NCI-H2196 treated with DMSO at 0.1 percent for 48 hours (cell line): ENCODE data around the gene SINHCAF.
"Not testable (repeated sequence)": the region's sequence is repeated elsewhere in the genome, so short reads cannot be mapped to it uniquely, and the experiment has no call there.

Experiments
- DNase-seq: peaks from one replicate; lab custom pipeline; 2025; ENCODE audit not compliant: unreplicated experiment; lab: John Stamatoyannopoulos, UW

SINHCAF gene, protein sequence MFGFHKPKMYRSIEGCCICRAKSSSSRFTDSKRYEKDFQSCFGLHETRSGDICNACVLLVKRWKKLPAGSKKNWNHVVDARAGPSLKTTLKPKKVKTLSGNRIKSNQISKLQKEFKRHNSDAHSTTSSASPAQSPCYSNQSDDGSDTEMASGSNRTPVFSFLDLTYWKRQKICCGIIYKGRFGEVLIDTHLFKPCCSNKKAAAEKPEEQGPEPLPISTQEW

DNA sequence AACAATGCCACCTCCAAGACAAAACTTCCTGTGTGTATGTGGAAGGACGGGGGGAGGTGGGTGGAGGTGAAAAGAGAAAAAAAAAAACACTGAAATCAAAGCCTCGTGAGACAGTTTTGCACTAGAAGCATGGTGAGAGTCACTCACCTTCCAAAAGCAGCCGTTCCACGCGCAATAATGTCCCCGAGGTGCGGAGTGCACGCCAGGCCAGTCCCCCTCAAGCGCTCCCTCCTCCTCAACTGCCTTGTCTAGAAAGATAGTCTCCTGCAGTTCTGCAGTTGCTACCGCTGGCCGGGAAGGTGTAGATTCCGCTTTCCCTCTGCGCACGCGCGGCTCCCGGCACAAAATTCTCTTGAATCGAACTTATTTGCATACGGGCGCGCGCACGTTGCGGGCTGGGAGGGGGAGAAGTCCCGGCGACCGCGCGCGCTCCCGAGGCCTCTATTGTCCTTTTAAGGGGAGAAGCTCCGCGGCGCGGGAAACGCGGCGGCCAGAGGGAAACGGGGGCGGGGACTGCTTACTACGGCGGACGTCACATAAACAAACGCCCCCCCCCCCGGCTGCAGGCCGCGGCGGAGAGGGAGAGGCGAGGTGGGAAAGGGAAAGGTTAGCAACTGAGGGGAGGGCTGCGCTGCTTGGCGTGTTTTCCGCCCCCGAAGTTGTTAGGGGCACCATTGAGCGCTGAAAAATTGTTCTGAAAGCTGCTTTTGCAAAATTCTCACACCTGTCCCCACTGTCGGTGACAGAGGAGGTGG lies at the start of gene SINHCAF:
Gene SINHCAF, minus strand, starts transcription at position 274 of the 755 bp plus-strand sequence. CDS start 27,946 bp downstream, outside the sequence.
- peak; percentile 98 for DNase-seq

DNA sequence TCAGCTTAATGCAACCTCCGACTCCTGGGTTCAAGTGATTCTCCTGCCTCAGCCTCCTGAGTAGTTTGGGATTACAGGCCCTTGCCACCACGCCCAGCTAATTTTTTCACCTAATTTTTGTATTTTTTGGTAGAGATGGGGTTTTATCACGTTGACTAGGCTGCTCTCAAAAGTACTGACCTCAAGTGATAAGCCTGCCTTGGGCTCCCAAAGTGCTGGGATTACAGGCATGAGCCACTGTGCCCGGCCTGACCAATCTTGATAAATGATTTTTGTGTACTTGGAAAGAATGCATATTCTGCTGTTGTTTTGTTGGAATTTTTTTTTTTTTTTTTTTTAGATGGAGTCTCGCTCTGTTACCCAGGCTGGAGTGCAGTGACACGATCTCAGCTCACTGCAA lies 49.5 kb upstream of the SINHCAF start:
- DNase-seq = not testable (repeated sequence)

DNA sequence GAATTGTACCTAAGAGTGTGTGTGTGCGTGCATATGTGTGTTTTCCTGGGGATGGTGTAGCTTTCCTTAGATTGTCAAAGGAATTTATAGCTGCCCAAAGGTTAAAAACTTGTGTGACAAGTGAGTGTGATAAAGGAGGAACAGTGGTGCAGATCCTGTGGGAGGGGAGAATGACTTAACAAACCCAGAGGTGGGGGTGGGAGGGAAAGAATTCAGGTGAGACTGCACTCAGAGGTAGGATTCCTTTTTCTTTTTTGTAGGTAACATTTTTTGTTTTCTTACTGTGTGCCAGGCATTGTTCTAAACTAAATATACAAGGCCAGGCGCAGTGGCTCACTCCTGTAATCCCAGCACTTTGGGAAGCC lies 45.3 kb upstream of the SINHCAF start:
- no peak for DNase-seq

DNA sequence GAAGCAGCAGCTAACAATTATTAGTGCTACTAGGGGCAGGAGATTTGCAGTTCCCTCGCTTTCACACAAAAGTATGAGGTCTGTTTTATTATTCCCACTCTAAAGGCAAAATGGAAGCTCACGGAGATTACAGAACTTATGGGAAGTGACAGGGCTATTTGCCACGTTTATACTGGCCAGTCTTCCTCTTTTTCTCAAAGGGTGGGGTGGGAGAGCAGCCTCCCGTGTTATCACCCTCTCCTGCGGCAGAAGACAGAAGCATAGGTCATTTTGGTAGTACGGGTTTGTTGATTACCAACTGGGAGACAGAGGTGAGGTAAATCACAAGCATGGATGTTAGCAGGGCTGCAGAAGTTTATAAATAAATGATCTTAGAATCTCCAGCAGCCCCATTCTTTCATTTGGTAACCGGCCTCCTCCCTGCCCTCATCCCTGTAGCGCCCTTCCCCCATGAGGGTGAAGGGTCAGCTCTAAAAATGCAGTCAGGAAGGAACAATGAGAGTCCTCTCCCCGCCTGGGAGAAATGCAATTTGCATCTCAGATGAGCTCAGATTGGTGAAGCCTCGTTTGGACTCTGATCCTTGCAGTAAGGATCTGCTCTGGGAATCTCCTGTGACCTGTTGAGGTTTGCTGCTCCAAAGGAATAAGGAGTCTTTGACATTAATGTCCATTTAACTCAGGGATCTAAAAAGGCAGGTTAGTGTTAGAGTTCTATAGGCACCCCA lies 44.7 kb upstream of the SINHCAF start:
- no peak for DNase-seq

DNA sequence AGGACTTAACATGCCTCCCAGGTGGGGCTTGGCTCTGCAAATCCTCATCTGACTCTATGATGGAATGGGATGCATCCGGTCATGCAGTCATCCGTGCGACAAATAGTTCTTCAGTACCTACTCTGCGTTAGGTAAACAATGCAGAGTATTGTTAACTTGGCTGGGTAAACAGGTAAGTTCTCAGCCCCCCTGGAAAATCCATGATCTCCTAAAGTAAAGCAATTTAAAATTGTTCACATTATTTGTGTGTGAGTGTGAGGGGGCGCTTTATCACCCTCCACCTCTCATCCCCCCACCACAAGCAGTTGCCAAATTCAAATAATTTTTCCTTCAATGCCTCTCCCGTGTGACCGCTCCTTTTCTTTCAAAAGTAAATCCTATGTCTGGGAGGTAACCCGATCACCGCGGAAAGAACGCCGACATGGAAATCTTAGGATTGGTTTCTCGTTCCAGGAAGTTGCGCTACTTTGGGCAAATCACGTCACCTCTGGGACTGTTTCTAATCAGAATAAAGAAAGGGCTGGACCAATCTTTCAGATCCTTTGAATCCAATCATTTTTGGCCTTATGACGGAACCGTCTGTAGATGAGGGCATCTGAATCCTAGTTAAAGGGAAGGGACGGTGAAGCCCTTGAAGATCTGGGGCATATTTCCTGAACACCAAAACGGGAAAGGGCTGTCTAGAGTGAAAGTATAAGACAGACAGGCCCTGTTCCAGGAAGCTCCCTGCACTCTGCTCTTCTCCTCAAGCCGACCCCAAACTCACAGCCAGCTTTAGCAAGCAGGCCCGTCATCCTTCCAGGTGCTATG lies 44.0 kb upstream of the SINHCAF start:
- DNase-seq = no peak

DNA sequence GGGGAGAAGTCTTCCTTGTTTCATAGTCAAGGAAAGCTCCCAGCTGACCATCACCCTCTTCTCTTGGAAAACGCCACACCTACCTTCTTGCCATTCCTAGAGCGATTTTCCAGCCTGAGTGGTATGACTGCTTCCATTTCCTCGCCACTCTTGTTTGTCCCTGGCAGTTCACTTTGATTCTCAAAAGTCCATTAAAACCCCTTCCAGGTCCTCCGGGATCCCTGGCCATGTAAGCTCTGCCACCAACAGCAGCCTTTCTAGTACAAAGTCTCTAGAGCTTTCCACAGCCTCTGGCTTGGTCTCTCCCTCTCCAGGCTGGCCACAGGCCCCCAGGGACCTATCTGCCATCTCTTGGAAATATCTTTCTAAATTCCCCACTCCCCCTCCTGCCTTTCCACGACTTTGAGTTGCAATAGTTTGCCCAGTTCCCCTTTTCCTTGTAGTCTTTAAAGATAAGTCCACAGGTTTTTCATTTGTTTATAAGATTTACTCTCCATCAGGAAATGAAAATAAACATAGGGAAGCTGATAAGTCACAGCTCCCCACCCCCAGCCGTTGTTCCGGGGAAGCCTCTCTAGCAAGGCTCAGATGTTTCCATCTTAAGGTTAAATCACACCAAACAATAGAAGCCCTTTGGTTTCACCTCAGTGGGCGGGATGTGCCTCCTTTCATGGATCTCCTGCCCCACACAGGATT lies 42.9 kb upstream of the SINHCAF start:
- DNase-seq = no peak

DNA sequence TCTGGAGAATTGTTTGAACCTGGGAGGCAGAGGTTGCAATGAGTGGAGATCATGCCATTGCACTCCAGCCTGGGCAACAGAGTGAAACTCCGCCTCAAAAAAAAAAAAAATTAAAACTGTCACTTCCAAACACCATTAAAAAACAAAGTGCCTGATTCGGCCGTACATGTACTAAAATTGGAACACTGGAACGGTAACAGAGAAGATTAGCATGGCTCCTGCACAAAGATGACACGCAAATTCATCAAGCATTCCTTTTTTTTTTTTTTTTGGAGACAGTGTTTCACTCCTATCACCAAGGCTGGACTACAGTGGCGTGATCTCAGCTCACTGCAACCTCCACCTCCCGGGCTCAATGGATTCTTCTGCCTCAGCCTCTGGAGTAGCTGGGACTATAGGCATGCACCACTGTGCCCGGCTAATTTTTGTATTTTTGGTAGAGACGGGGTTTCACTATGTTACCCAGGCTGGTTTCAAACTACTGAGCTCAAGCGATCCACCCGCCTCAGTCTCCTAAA lies 40.2 kb upstream of the SINHCAF start:
- DNase-seq = no peak

DNA sequence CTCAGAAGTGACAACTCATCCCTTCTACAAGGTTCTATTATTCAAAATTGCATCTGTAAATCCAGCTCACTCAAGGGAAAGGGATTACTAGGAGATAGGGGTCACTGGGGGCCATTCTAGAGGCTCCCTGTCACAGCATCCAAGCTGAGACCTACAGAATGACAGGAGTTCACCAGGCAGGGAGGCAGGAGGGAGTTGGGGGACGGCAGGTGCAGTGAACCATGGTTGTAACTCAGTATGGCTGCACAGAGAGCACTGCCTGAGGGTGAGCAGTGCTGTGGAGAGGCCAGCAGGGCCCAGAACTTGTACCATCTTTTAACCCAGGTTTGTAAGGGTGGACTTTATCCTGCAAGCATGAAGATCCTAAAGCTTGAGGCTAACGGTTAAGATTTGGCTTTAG lies 37.9 kb upstream of the SINHCAF start:
- no peak for DNase-seq

DNA sequence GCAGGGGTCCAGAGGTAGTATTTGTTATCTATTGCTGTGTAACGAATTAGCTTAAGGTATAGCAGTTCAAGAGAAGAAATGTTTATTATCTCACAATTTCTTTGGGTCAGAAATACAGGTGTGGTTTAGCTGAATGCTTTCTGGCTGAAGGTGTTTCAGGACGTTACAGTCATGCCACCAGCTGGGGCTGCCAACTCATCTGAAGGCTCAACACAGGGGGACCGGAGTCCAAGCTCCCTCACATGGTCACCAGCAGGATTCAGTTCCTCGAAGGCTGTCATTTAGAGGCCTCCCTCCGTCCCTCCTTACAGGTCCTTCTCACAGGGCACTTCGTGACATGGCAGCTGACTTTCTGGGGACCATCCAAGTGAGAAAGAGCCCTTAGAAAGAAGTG lies 37.5 kb upstream of the SINHCAF start:
- DNase-seq = no peak

DNA sequence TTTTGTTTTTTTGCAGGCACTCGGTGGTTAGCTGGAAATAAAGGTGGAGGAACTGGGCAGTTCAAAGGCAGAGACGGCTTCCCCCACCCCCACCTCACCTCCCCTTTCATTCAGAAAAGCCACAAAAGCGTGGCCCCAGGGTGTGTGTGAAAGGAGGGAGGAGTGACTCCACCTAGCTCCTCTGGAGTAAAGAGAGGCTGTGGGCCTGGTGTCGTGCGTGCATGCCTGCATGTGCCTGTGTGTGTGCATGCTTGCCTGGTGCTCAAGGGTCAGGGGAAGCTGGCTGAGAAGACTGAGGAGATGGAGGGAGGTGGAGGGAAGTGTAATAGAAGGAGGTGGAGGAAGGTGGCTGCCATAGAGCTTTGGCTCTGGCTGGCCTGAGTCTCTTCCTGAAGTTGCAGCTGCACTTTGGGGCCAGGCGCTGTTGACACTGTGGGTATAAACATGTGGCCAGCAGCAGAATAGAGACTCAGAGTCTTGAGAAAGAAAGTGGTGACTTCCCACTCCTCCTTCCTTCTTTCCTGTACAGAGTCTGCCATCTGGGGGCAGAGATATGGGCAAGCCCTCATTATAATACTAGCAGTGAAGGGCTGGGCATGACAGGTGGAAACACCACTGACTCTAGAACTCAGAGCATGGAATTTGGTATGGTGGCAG lies 36.9 kb upstream of the SINHCAF start:
- no peak for DNase-seq

DNA sequence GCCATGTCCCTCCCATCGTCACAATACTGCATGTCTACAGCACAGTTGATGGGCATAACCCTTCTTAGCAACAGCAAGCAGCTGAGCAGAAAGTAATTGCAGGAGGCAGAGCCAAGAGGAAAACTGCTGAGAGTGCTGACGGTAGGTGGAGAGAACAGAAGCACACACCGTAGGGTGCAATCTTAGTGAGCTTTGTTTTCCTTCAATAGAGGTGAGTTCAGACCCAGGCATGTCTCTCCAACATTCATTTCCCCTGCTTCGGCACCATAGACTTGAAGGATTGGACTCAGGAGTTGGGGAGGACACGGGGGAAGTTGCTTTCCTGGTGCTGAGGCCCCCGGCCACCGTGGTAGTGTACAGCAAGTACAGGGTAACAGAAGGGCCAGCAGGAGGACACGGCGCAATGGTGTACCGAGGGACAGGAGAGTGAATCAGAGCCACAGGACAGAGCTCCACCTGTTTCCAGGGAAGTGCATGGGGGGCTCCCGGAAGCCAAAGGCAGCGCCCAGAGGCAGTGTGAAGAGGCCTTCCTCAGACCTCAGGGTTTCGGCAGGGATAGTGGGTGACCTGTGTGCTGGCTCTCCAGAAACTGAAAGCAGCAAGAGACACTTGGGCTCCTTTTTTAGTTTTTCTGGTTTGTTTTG lies 36.3 kb upstream of the SINHCAF start:
- DNase-seq = peak; percentile 39

DNA sequence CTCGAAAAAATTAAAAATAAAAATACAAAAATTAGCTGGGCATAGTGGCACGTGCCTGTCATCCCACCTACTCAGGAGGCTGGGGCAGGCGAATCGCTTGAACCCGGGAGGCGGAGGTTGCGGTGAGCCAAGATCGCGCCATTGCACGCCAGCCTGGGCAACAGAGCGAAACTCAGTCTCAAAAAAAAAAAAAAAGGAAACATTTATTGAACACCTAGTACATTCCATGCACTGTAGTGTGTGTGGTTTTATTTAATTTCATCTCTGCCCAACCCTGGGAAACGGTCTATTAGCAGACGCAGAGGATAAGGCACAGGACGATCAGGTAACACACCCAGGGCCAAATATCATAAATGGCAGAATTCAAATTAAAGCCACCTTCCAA lies 35.8 kb upstream of the SINHCAF start:
- no peak for DNase-seq

DNA sequence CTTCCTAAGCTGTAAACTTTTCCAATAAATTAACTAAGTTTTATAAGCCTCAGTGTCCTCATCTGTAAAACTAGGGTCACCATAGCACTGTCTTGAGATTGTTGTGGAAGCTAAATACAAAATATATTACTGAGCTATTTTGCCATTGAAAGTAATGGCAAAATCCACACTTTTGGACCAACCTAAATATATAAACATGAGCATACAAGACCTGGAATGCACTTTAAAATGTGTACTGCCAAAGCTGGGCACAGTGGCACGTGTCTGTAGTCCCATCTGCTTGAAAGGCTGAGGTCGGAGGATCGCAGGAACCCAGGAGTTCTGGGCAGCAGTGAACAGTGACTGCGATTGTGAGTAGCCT lies 29.8 kb upstream of the SINHCAF start:
- no peak for DNase-seq

DNA sequence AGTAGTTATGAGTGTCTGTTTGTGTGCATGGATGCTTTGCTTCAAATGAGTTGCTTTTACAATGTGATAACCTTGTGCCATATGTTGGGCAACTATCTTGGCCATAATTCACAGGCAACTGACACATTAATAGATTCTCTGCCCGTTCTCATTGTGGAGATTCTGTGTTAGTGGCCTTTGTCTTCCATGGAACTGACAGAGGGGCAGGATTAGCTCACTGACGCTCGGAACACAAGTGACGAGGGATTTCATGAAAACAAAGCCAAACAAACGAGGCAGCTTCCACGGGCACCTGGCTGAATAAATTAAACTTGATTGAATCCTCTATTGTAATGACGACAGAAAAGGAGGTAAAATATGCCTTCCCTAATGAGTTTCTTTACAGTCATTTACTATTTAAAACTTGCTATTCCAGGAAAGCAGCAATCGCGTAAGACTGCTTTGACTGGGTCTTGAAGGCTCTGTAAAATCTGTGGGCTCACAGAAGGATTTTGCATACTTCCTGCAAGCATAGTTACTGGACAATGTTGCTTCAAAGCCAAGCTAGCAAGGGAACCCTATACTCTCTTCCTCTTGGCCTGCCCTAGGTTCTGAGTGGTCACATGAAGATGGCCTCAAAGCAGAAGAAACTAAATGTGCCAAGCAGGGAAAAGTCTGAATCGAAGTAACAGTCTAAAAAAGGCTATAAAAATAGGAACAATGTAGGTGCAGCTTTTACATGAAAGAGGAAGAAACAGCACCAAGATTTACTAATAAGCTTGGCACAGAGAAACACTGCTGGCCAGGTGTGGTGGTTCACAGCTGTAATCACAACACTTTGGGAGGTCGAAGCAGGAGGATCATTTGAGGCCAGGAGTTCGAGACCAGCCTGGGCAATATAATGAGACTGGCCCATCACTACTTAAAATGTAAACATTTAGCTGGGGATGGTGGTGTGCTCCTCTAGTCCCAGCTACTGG lies 28.1 kb upstream of the SINHCAF start:
- DNase-seq = no peak

DNA sequence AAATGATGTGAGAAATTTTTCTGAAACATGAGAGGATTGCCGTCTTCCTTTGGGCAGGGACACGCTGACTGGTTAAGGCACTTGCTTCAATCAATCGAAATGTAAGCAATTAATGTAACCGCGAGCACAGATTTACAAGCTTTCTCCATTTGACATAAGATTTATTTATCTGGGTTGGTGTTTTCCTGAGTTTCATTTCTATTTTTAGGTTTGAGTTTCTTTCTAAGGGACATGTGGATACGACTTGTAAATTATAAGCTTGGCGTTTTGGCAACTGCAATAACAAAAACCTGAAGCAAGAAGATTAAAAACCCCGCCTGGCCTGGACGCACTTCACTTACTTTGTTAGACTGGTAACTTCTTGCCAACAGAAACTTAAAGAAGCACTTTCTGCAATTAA lies 20.3 kb upstream of the SINHCAF start:
- no peak for DNase-seq

DNA sequence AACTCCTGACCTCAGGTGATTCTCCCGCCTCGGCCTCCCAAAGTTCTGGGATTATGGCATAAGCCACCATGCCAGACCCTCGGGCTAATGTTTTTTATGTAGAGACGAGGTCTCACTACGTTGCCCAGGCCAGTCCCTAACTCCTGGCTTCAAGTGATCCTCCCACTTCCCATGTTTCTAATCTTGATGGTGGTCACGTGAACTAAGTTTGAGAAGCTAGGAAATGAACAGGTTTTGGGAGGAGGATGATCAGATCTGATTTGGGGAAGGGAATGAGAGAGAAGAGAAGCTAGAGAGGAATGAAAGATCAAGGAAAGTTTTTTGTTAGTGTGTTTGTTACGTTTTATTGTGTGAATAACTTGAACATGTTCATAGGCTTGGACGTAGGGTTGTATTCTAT lies 17.2 kb upstream of the SINHCAF start:
- no peak for DNase-seq

DNA sequence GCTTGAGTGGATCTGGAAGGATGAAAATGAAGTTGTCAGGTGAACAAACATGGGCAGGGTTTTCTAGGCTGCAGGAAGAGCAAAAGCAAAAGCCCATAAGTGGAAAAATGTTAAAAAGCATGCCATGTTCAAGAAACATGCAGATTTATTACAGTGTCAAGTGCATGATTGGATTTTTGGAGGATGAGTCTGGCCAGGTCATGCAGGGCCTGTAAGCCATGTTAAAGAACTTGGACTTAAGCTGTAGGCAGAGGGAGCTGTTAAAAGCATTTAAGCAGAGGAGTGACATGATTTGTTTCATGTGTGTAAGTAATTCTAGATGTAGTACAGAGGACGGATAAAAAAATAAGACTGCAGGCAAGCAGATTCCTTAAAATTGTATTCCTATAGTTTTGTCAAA lies 16.3 kb upstream of the SINHCAF start:
- DNase-seq = no peak

DNA sequence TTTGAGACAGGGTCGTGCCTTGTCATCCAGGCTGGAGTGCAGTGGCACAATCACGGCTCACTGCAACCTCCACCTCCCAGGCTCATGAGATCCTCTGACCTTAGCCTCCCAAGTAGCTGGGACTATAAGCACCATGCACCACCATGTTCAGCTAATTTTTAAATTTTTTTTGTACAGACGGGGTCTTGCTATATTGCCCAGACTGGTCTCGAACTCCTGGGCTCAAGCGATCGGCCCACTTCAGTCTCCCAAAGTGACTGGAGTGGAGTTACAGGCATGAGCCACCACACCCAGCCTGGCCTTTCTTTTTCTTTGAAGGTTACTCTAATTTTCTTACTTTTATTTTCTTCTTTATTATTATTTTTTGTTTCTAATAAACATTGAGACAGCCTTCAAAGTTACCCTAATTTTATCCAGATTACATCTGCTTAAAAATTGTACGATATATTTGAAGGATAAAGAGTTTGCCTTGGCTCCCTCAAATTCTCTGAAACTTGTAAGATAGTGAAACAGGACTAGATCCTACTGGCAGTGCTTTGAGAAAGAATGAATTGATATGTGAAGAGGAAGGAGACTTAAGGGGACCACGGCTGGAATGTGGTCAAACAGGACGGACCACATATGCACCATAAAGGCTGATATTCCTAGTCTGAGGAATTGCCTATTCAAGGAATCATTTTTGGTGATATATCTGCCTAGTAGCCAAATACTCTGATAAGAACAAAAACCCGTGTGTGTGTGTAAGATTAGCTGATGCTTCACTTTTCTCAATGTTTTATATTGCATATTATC lies 14.1 kb upstream of the SINHCAF start:
- no peak for DNase-seq
